ENCODE data around the gene NGB.

NGB gene

GRCh38 chr14:77225892-77226557 lies 45.0 kb downstream of the NGB start:
- DNase-seq, result no peak

- no peak for DNase-seq
These were observed 45.8 kb downstream of the NGB start for GRCh38 chr14:77225254-77225653.

GRCh38 chr14:77224212-77224611 lies 46.8 kb downstream of the NGB start:
- no peak for DNase-seq

GRCh38 chr14:77222546-77223225 lies 48.3 kb downstream of the NGB start:
- DNase-seq, result no peak

- DNase-seq, result no peak
These were observed 49.6 kb downstream of the NGB start for GRCh38 chr14:77221241-77221871.

- DNase-seq, result no peak
These were observed 50.6 kb downstream of the NGB start for GRCh38 chr14:77220246-77221017.

GRCh38 chr14:77219591-77219990 lies 51.4 kb downstream of the NGB start:
- DNase-seq, result no peak

- no peak for DNase-seq
These were observed 53.5 kb downstream of the NGB start for GRCh38 chr14:77217551-77217950.
